HS-5 (cell line): ENCODE results near the gene IL20.

ENCODE experiments used
- DNase-seq: peaks from one replicate; pipeline ENCODE4 v3.0.0-alpha.2; 2012; ENCODE audit warnings: low read depth

IL20 gene

GRCh38 chr1:206864939-206865671 lies at the start of gene IL20:
TSS of gene IL20 (plus strand) at chr1:206865623. CDS start at chr1:206865853, 230 bp downstream.
- no peak for DNase-seq

DNA sequence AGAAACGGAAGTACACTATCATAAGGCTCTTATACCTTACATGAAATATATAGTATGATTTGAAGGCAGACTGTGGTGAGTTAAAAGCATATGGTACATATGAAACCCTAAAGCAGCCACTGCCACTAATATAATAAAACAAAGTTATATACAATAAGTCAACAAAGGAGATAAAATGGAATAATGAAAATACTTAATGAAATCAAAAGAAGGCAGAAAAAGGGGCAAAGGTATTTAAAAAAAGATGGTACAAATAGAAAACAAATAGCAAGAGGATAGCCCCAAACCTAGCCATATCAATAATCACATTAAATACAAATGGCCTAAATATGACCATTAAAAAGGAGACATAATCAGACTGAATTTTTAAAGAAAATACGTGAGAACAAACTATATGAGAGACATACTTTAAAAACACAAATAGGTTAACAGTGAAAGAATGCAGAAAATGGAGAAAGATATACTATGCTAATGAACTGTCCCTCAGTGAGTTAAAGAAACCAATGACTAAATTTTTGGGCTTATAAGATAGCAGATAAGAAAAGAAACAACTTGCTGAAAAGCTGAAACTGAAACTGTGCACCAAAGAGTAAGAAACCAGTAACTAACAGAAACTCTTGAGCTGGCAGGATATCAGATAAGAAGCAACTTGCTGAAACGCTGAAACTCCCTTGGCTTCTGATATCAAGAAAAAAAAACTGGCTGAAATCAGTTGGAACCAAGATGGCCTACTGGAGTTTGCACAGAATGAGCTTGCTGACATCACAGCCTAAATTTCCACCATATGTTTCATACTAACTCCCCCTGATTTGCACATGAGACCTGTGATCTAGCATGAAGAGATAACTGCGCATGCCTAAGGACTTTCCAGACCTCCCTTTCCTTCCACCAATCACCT lies 48.8 kb upstream of the IL20 start:
- DNase-seq, result no peak

- no peak for DNase-seq
These were observed 43.9 kb upstream of the IL20 start for GRCh38 chr1:206821493-206821892.

GRCh38 chr1:206823727-206824126 lies 41.7 kb upstream of the IL20 start:
- no peak for DNase-seq

GRCh38 chr1:206824331-206824730 lies 41.1 kb upstream of the IL20 start:
- DNase-seq, result no peak

GRCh38 chr1:206826394-206826793 lies 39.0 kb upstream of the IL20 start:
- no peak for DNase-seq

- no peak for DNase-seq
These were observed 37.4 kb upstream of the IL20 start for GRCh38 chr1:206828061-206828460.

DNA sequence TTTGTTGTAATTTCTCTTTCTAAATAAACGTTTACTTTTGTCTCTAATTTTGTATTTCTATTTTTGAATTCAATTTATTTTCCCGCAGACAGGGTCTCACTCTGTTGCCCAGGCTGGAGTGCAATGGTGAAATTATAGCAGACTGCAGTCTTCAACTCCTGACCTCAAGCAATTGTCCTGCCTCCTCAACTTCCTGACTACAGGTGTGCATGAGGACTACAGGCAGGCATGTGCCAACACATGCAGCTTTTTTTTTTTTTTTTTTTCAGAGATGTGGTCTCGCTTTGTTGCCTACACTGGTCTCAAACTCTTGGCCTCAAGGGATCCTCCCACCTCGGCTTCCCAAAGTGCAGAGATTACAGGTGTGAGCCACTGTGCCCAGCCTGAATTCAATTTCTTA lies 36.7 kb upstream of the IL20 start:
- no peak for DNase-seq

DNA sequence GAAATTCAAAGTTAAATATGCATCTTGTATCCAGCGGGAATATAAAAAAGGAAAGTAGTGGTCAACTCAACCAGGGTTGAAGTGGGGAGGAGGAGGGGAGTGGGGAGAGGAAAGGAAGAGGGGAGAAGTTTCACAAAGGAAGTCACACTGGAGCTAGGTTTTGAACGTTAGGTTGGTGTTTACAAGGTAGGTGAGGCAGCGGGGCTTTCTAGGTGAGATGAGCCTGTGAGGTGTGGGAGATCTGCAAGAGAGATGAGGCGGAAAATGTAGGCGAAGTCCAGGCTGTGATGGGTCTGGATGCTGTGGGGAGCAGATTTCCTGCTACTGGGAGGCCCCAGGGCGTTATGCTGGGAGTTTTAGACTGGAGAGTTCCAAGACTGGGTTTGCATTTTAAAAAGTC lies 36.1 kb upstream of the IL20 start:
- no peak for DNase-seq

- DNase-seq, result no peak
These were observed 35.5 kb upstream of the IL20 start for GRCh38 chr1:206829875-206830274.

DNA sequence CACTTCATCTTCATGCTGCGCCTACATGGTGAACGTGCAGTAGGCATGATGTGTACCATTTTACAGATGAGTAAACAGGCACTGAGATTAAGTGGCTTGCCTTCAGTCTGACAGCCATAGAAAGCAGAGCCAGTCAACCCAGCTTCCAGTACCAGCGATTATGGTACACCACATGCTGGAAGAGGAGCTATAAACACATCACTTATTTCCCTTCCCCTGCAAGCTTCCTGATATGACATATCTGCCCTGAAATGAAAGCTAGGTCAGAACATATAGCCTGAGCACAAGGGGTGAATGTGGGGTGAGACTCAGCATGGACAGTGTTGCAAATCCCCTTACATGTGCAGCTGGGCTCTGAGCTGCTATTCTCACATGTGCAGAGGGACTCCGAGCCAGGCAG lies 33.8 kb upstream of the IL20 start:
- DNase-seq, result no peak

DNA sequence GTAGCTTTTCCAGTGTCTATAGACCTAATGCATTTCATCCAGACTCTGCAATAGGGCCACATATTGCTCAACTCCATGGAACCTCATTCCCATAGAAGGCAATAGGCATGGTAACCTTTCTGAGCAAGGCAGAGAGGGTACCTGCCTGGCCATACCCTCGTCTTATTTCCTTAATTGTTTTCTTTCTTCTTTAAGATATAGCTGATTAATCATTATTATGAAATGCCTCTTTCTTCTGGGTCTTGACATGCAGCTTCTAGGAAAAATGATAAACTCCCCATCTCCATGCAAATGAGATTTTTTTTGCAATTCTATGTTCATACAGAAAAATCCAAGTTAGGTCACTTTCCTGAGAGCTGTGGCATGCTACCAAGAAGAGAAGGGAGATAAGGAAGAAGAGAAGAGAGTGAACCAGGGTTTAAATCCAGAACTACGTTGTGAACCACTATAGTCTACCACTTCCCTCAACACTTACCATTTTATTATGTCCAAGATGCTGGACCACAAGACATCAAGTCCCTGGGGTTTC lies 33.0 kb upstream of the IL20 start:
- DNase-seq, result no peak

DNA sequence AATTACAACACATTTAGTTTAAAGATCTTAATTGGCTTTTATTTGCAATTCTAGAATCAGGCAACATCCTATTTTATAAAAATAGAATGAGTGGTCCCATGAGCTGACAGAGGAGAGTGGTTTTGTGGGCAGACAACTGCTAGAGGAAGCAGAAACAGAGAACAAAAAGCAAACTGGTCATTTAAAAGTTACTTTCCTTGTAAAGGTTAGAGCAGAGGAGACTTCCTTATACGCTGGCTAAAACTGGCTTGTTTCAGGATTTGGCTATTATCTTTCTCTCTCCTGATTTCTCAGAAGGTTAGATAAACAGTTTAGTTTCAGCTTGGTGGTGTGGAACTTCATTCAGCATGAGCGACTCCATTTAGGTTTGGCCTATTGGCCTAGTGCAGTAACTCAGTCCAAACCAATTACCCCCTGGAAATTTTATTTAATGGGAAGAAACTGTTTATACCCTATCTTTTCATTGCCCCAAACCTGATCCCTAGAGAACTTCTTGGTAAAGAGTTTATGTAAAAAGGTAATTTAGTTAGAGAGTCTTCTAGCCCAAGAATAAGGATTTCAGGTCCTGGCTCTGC lies 32.2 kb upstream of the IL20 start:
- DNase-seq, result no peak

DNA sequence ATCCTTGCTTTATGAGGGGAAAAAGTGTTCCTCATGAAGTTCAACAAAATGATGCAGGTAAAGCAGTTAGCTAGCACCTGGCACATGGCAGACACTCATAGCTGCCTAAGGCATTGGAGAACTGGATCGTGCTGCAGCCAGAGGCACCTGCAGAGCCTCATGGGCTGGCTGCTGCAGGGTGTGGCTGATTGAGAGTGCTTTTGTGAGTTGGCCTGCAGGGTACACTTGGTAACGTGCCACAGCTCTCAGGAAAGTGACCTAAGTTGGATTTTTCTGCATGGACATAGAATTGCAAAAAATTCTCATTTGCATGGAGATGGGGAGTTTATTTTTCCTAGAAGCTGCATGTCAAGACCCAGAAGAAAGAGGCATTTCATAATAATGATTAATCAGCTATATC lies 31.6 kb upstream of the IL20 start:
- no peak for DNase-seq

DNA sequence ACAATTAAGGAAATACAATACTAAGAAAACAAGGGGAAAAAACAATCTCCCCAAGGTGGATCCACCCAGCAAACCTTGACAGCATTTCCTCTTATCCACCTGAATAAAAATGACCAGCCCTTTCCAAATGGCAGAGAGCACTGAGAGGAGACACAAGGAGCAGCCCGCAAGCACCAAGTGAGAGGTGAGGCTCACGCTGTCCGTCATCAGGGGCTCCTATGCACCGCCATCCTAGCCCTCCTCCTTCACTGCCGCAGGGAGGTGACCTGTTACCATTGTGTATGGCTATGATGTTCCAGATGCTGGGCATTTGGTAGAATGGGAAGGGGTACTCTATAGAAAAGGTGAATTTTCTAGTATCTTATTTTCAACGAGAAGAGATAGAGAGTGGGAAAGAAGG lies 31.2 kb upstream of the IL20 start:
- no peak for DNase-seq

DNA sequence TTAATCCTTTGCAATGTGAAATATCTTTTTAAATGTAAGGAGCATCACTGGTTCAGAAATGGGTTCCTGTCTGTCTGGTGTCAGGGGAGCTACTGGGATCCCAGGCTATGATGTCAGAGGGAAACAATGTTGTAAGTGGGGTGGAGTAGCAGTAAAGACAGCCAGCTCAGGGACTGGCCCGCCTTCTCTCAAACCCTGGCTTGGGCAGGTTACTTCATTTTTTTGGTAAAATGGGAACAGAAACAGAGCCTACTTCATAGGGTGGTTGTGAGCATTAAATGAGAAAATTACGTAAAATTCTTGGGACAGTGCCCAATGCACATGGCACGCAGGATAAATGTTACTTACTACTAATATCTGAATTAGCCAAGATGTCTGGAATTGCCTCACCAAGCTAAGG lies 30.7 kb upstream of the IL20 start:
- no peak for DNase-seq

GRCh38 chr1:206835186-206835585 lies 30.2 kb upstream of the IL20 start:
- no peak for DNase-seq

- no peak for DNase-seq
These were observed 29.3 kb upstream of the IL20 start for GRCh38 chr1:206836111-206836510.

DNA sequence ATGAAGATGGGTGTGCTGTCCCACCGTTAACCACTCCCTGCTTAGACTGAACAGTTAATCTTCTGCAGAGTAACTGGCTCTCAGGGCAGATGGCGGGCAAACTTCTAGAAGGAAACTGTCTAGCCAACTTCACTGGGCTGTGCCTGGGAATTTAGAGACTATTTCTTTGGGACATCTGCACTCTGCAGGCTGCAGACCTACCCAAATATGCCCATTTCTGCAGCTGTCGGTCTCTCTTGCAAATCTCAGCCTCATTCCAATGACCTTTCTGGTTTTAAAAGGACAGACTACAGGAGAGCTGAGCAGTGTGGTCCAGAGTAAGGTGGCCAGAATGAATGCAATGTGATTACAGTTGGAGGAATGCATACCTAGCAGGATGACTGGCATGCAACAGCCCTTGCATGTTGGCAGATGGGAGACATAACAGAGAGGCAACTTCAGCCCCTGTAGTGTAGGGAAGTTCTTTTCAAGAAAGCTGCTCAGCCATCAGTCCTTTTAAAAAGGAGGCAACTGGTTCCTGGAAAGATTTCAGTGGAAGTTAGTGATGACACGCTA lies 26.3 kb upstream of the IL20 start:
- no peak for DNase-seq

- peak; percentile 70 for DNase-seq
These were observed 25.6 kb upstream of the IL20 start for GRCh38 chr1:206839857-206840256.

DNA sequence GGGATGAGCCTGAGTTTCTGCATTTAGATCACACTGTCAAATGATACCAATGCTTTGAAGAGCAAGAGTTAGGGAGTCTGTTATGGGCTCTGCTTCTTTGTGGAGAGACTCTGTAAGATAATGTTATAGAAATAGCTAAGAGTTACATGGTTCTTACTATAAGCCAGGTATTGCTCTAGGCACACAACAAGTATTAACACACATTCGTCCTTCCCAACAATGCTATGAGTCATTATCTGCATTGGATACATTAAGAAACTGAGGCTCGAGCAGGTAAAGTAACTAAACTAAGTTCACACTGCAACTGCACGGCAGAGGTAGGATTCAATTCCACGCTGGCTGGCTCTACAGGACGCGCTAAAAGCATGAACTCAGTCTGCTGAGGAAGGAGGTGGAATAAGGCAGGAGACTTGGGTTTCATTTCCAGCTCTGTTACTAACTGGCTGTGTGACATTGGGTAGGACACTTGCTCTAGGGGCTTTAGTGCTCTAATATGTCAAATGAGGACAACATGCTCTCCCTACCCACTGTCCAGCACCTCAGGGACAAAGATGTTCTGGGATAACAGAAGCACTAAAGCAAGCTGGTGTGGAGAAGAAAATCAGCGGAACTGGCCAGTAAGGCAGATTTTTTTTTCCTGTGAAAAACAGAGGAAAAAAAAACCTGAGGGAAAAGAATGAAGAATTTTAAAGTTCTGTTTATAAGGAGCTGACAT lies 23.7 kb upstream of the IL20 start:
- DNase-seq, result no peak

- DNase-seq, result no peak
These were observed 22.6 kb upstream of the IL20 start for GRCh38 chr1:206842854-206843253.
